ENCODE results near the gene RHEX.

GRCh38 chr1:206102292-206102936, 49.4 kb downstream of the RHEX start:
- TF ChIP-seq CTCF (conservative IDR thresholded peaks at IDR 0.05 in 1 of 2, IDR thresholded peaks at IDR 0.05 in 1 of 2; ENCODE audit: low read depth in 1 of 2, low read length in 2 of 2) (no peak), EZH2 (IDR thresholded peaks at IDR 0.05; ENCODE audit: low read length, missing control alignments) (no peak)
